MCF 10A (cell line): ENCODE measurements around the gene CTSZ. TPM values are rescaled to one million over a fixed set of nuclear protein-coding genes. Genes with fewer than 3 reads are reported as not detected.

Experiments used
- BruUV-seq: library from RNA; stranded (reverse); fragments of 400-500 nt; replicated peaks from 2 replicates; lab custom pipeline; 2021; lab: Mats Ljungman, UMichigan
- CTCF ChIA-PET: fragments of 300-600 bp; sonication (Branson Sonifier 250); formaldehyde crosslinking; extraction: SDS; loops from one replicate; lab custom pipeline; 2021; ENCODE audit warnings: antibody characterized with exemption, inconsistent platforms; lab: Yijun Ruan, JAX
- POLR2A ChIA-PET: fragments of 300-600, 350-650 bp; sonication (Branson Sonifier 250); formaldehyde crosslinking; extraction: SDS; loops from one replicate; lab custom pipeline; 2020; ENCODE audit warnings: antibody characterized with exemption, inconsistent platforms; lab: Yijun Ruan, JAX
- DNase-seq: peaks from one replicate; pipeline ENCODE4 v3.0.0-alpha.2; 2018; ENCODE audit not compliant: unreplicated experiment
- H3K27ac Mint-ChIP-seq: one replicate; pipeline ENCODE4 v1.8.0; 2022; ENCODE audit warnings: mild to moderate bottlenecking, low read depth, mixed read lengths; ENCODE audit not compliant: unreplicated experiment
- H3K27me3 Mint-ChIP-seq: one replicate; pipeline ENCODE4 v1.8.0; 2022; ENCODE audit warnings: mixed read lengths; ENCODE audit not compliant: insufficient read depth, unreplicated experiment
- H3K36me3 Mint-ChIP-seq: one replicate; pipeline ENCODE4 v1.8.0; 2022; ENCODE audit warnings: mild to moderate bottlenecking, moderate library complexity, mixed read lengths; ENCODE audit not compliant: insufficient read depth, unreplicated experiment
- H3K4me1 Mint-ChIP-seq: one replicate; pipeline ENCODE4 v1.8.0; 2022; ENCODE audit warnings: mixed read lengths; ENCODE audit not compliant: insufficient read depth, unreplicated experiment
- H3K4me3 Mint-ChIP-seq: one replicate; pipeline ENCODE4 v1.8.0; 2022; ENCODE audit warnings: mild to moderate bottlenecking, moderate library complexity, mixed read lengths; ENCODE audit not compliant: unreplicated experiment
- H3K9me3 Mint-ChIP-seq: one replicate; pipeline ENCODE4 v1.8.0; 2022; ENCODE audit warnings: mixed read lengths; ENCODE audit not compliant: unreplicated experiment
- CTCF ChIP-seq: fragments of 200-600 bp; IDR thresholded peaks from one replicate; pipeline ENCODE4 v1.8.0; 2022; ENCODE audit warnings: antibody characterized with exemption, mild to moderate bottlenecking; ENCODE audit not compliant: unreplicated experiment
- intact Hi-C: fragments of 100-400 bp; cut with micrococcal nuclease; formaldehyde crosslinking; loops from 2 replicates; pipeline ENCODE4 v1.14.1; 2022
- total RNA-seq: library from RNA; stranded (reverse); gene quantifications from 2 replicates; pipeline ENCODE4 v1.2.3, GENCODE V29; 2022

The CTSZ gene
- total RNA-seq, 1 experiment from 2014 or later: 96.6 TPM

GRCh38 chr20:59019217-59019616, 12.2 kb upstream of the CTSZ start, which contains the start of gene TUBB1:
Gene TUBB1, plus strand, starts transcription at chr20:59019429. Its CDS starts 94 bp downstream, at chr20:59019523.
- H3K27me3 Mint-ChIP-seq: no peaks in the 10 kb centered on the region
- CTCF ChIA-PET: interaction anchor here (0.6 to 1.1 kb wide), 3 partner anchors 9 to 48 kb away, joined by 3 to 4 read pairs (median 3); no protein-coding TSS in a partner anchor
- no peak within 1 kb of the TSS for H3K4me3 Mint-ChIP-seq
- intact Hi-C loops: no loop called here
- no peak within 1 kb of the TSS for H3K27ac Mint-ChIP-seq
- H3K36me3 Mint-ChIP-seq: peaks cover 21% of the 10 kb centered on the region
- POLR2A ChIA-PET: interaction anchor here (0.7 to 6.5 kb wide), 5 partner anchors 8 to 1059 kb away, joined by 3 to 70 read pairs (median 12); partner anchors contain the start of genes ATP5F1E and PRELID3B
- TF ChIP-seq CTCF: no peak
- peaks cover 26% of the 10 kb centered on the region for H3K4me1 Mint-ChIP-seq
- no peak for DNase-seq
- no TSS peak for BruUV-seq
- no peaks in the 10 kb centered on the region for H3K9me3 Mint-ChIP-seq

GRCh38 chr20:59018817-59019216, 11.8 kb upstream of the CTSZ start:
- CTCF ChIA-PET: interaction anchor here (0.6 to 1.0 kb wide), 3 partner anchors 12 to 47 kb away, joined by 3 to 5 read pairs (median 4); partner anchors contain the start of gene ATP5F1E
- POLR2A ChIA-PET: interaction anchor here (0.7 to 6.5 kb wide), 4 partner anchors 8 to 1058 kb away, joined by 3 to 70 read pairs (median 13); partner anchors contain the start of gene ATP5F1E
- Mint-ChIP-seq H3K36me3 (peaks cover 19% of the 10 kb centered on the region), H3K4me1 (peaks cover 29% of the 10 kb centered on the region), H3K27ac (no peak overlapping the region), H3K9me3 (no peaks in the 10 kb centered on the region), H3K4me3 (no peak overlapping the region), H3K27me3 (no peaks in the 10 kb centered on the region)
- DNase-seq: no peak
- no TSS peak for BruUV-seq
- TF ChIP-seq CTCF: no peak
- intact Hi-C loops: no loop called here

- CTCF ChIA-PET: interaction anchor here (0.7 to 1.4 kb wide), 4 partner anchors 9 to 437 kb away, joined by 3 to 5 read pairs (median 4); partner anchors contain the start of gene ATP5F1E
- POLR2A ChIA-PET: interaction anchor here (0.6 to 6.5 kb wide), 4 partner anchors 9 to 129 kb away, joined by 3 to 70 read pairs (median 4); partner anchors contain the start of gene ATP5F1E
These were observed 10.6 kb upstream of the CTSZ start for GRCh38 chr20:59017493-59018231.

More at GRCh38 chr20:59017493-59018231, 10.6 kb upstream of the CTSZ start:
- DNase-seq: no peak
- no peak for TF ChIP-seq CTCF
- no TSS peak for BruUV-seq
- H3K9me3 Mint-ChIP-seq: no peaks in the 10 kb centered on the region
- H3K27me3 Mint-ChIP-seq: no peaks in the 10 kb centered on the region
- H3K4me3 Mint-ChIP-seq: no peak overlapping the region
- H3K4me1 Mint-ChIP-seq: peaks cover 29% of the 10 kb centered on the region
- no peak overlapping the region for H3K27ac Mint-ChIP-seq
- intact Hi-C loops: no loop called here
- H3K36me3 Mint-ChIP-seq: peaks cover 7% of the 10 kb centered on the region
